Measurements from ENCODE around the gene WTIP. TPM values are rescaled to one million over a fixed set of nuclear protein-coding genes. Genes with fewer than 3 reads are reported as not detected.
"Not testable (repeated sequence)": the region's sequence is repeated elsewhere in the genome, so short reads cannot be mapped to it uniquely, and the experiment has no call there.

The WTIP gene
- total RNA-seq, 2 donors from 2014 or later, result 8.3 to 32.3 TPM

DNA sequence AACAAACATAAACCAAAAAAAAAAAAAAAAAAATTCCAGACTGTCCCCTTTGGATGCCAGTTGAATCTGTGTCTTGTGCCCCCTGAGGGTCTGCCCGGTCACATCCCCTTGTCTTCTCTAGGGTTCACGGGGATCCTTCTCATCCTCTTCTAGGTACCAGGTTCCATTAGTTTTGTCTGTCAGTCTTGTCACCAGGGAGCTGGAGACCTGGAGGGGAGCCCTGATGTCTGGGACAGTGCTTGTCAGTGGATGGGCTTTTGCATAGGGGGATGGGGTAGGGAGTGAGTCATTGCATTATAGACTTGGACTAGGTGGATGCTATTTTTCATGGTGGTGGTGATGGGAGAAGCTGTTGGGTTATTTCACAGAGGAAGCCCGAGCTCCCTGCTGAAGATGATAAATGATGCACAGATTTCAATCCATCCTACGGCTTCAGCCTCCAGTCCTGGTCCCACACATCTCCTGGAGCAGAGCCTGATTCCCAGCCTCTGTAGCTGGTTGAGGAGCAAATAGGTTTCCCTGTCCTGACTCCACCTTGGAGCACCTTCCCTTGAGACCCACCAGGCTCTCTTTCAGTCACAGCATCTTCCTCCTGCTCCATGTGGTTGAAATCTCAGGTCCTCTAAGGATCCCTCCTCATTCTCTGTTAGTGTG lies 26.0 kb downstream of the WTIP start:
- Histone ChIP-seq H3K27me3 (no peaks in the 10 kb centered on the region), H3K9me3 (peaks cover 0 to 4% of the 10 kb centered on the region in 2 donors), H3K36me3 (no peaks in the 10 kb centered on the region), H3K27ac (no peak overlapping the region), H3K4me3 (no peak overlapping the region), H3K4me1 (peaks cover 0 to 26% of the 10 kb centered on the region in 2 donors)
- no peak for DNase-seq (ENCODE audit: low spot score)
- TF ChIP-seq, protein P1, sequence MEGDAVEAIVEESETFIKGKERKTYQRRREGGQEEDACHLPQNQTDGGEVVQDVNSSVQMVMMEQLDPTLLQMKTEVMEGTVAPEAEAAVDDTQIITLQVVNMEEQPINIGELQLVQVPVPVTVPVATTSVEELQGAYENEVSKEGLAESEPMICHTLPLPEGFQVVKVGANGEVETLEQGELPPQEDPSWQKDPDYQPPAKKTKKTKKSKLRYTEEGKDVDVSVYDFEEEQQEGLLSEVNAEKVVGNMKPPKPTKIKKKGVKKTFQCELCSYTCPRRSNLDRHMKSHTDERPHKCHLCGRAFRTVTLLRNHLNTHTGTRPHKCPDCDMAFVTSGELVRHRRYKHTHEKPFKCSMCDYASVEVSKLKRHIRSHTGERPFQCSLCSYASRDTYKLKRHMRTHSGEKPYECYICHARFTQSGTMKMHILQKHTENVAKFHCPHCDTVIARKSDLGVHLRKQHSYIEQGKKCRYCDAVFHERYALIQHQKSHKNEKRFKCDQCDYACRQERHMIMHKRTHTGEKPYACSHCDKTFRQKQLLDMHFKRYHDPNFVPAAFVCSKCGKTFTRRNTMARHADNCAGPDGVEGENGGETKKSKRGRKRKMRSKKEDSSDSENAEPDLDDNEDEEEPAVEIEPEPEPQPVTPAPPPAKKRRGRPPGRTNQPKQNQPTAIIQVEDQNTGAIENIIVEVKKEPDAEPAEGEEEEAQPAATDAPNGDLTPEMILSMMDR (IDR thresholded peaks at IDR 0.05), result no peak

DNA sequence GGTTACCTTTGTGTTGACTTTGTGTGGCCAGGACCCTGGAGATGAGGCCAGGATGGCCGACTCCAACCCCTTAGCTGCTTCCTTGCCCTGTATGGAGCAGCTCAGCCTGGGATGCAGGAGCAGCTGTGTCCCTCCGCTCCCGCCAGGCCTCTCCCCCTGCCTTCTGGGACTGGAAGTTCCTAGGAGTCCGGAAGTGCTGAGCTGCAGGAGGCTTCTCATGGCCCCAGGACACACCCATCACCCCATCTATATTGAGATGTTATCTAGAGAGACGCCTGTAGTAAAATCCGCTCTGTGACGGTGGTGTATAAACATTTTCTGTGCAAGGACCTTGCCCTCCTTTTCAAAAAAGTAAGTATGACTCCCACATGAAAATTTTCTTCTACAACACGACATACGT lies 27.0 kb downstream of the WTIP start:
- H3K36me3 ChIP-seq, result no peaks in the 10 kb centered on the region
- peaks cover 0 to 16% of the 10 kb centered on the region in 2 donors for H3K4me1 ChIP-seq
- H3K9me3 ChIP-seq, result peaks cover 0 to 4% of the 10 kb centered on the region in 2 donors
- H3K27me3 ChIP-seq, result no peaks in the 10 kb centered on the region
- no peak overlapping the region for H3K4me3 ChIP-seq
- TF ChIP-seq, protein P1 (IDR thresholded peaks at IDR 0.05), result no peak
- no peak overlapping the region for H3K27ac ChIP-seq
- DNase-seq (ENCODE audit: low spot score), result no peak

DNA sequence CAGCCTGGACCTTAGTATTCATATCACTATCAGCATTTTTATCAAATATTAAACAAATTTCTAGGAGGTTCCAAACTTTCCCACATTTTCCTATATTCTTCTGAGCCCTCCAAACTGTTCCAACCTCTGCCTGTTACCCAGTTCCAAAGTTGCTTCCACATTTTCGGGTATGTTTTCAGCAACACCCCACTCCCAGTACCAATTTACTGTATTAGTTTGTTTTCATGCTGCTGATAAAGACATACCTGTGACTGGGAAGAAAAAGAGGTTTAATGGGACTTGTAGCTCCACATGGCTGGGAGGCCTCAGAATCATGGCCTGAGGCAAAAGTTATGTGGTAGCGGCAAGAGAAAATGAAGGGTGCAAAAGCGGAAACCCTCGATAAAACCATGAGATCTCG lies 29.3 kb downstream of the WTIP start:
- not testable (repeated sequence) for H3K4me3 ChIP-seq; H3K4me1 ChIP-seq; H3K27me3 ChIP-seq; H3K36me3 ChIP-seq; H3K27ac ChIP-seq; H3K9me3 ChIP-seq; DNase-seq (ENCODE audit: low spot score)

DNA sequence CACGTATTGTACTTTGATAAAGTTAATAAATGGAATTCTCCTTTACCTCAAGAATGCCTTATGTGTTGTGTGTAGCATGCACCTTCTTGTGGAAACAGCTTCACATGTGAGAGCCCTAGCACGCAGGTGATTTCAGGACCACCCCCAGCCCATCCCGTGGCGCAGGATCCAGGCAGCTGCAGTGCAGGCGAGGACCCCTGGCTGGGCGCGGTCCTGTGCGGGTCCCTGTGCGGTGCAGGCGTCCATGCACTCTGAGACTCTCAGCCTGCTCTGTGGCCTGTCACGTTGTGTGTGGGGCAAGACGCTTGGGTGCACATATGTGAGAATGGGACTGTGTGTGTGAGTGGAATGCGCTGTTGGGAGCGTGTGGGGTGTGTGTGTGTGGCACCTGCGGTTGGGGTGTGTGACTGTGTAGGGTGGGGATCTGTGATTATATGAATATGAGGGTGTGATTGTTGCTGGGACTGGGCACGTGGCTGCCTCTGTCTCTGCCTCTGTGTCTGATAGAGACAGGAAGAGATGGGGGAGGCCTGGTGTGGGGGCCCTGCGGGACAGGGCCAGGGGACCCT lies 30.8 kb downstream of the WTIP start:
- TF ChIP-seq, protein P1 (IDR thresholded peaks at IDR 0.05), result no peak
- Histone ChIP-seq H3K27ac (no peak overlapping the region), H3K9me3 (peaks cover 0 to 4% of the 10 kb centered on the region in 2 donors), H3K36me3 (no peaks in the 10 kb centered on the region), H3K4me1 (no peaks in the 10 kb centered on the region), H3K4me3 (no peak overlapping the region), H3K27me3 (no peaks in the 10 kb centered on the region)
- DNase-seq (ENCODE audit: low spot score), result no peak

DNA sequence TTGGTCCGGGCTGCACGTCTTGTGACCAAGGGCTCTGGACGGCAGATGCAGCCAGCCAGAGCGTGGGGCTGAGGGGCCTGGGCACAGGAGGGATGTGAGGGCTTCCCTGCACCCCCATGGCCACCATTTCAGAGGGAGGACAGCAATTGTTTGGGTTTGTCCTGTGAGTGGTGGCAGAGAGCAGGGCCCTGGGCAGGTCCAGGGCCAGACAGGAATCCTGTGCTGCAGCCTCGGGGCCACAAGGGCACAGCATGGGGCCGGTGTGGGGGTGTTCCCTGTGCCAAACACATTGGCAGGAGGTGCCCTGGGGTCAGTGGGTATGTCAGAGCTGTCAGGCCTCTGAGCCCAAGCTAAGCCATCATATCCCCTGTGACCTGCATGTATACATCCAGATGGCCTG lies 32.2 kb downstream of the WTIP start:
- TF ChIP-seq, protein P1 (IDR thresholded peaks at IDR 0.05), result no peak

DNA sequence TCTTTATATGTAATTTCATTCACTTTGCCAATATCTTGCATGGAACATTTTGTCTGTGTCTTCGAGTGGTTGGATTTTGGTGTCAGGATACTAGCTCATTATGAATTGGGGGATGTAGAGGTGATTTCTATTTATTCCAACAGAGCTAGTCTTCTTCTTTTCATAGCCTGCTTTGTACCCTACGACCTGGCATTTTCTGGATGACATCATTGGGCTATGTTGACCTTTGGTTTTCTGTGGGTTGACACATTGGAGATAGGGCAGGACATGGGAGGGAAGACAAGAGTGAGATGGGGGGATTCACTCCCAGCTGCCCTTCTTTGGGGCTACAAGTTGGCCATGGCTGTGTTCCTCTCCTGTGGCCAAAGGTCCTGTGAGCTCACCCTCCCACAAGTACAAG lies 38.0 kb downstream of the WTIP start:
- no peak for DNase-seq (ENCODE audit: low spot score)
- no peaks in the 10 kb centered on the region for H3K36me3 ChIP-seq
- H3K4me1 ChIP-seq, result no peaks in the 10 kb centered on the region
- H3K4me3 ChIP-seq, result no peak overlapping the region
- H3K27me3 ChIP-seq, result no peaks in the 10 kb centered on the region
- H3K9me3 ChIP-seq, result no peaks in the 10 kb centered on the region
- no peak overlapping the region for H3K27ac ChIP-seq
- TF ChIP-seq, protein P1 (IDR thresholded peaks at IDR 0.05), result no peak

More for the DNA sequence above, 32.2 kb downstream of the WTIP start:
- no peaks in the 10 kb centered on the region for H3K27me3 ChIP-seq
- H3K4me1 ChIP-seq, result no peaks in the 10 kb centered on the region
- no peak overlapping the region for H3K4me3 ChIP-seq
- DNase-seq (ENCODE audit: low spot score), result no peak
- no peak overlapping the region for H3K27ac ChIP-seq
- H3K36me3 ChIP-seq, result no peaks in the 10 kb centered on the region
- peaks cover 0 to 4% of the 10 kb centered on the region in 2 donors for H3K9me3 ChIP-seq

Data from right atrium auricular region (tissue), 2 donors.